Peyer's patch (tissue), 4 donors: ENCODE data around the gene TPSG1. TPM values are rescaled to one million over a fixed set of nuclear protein-coding genes. Genes with fewer than 3 reads are reported as not detected.
"Not testable (repeated sequence)": the region's sequence is repeated elsewhere in the genome, so short reads cannot be mapped to it uniquely, and the experiment has no call there.

Experiments used
- DNase-seq, 3 donors: peaks; one replicate each; pipeline ENCODE4 v3.0.0-alpha.2; 2017 to 2019
- H3K27ac ChIP-seq, 4 donors: fragments of 200-600 bp; sonication (generic); one replicate each; pipeline ENCODE4 v1.5.1; 2016 to 2019
- H3K27me3 ChIP-seq, 2 donors: fragments of 200-600 bp; sonication (generic); one replicate each; pipeline ENCODE4 v1.5.1; 2019
- H3K36me3 ChIP-seq, 3 donors: fragments of 200-600 bp; sonication (generic); one replicate each; pipeline ENCODE4 v1.5.1; 2016 to 2019
- H3K4me1 ChIP-seq, 4 donors: fragments of 200-600 bp; sonication (generic); one replicate each; pipeline ENCODE4 v1.5.1; 2016 to 2019
- H3K4me3 ChIP-seq, 4 donors: fragments of 200-600 bp; sonication (generic); 1 replicate in 3 of 4; 2 replicates in 1 of 4; pipeline ENCODE4 v1.5.1; 2016 to 2019; ENCODE audit warnings: mild to moderate bottlenecking in 1 of 4
- H3K9me3 ChIP-seq, 4 donors: fragments of 200-600 bp; sonication (generic); one replicate each; pipeline ENCODE4 v1.5.1; 2016 to 2019; ENCODE audit warnings: mild to moderate bottlenecking in 1 of 4
- CTCF ChIP-seq, 6 experiments: fragments of 450-650 bp in 4 of 6; fragments of 200-600 bp in 2 of 6; sonication (generic) in 1 of 6; IDR thresholded peaks; one replicate each; pipeline ENCODE4 v1.5.1; 2017 to 2019; ENCODE audit warnings: antibody characterized with exemption in 6 of 6, mild to moderate bottlenecking in 3 of 6, moderate library complexity in 1 of 6
- POLR2A ChIP-seq, 2 donors: fragments of 450-650 bp; IDR thresholded peaks; one replicate each; pipeline ENCODE4 v1.5.1; 2017; ENCODE audit warnings: antibody characterized with exemption in 2 of 2, mild to moderate bottlenecking in 2 of 2, moderate library complexity in 2 of 2
- total RNA-seq, 4 donors: library from RNA; depleted of rRNA; stranded (reverse); fragments of >200 nt; gene quantifications; one replicate each; pipeline ENCODE4 v1.1.0, GENCODE V29; 2016

The TPSG1 gene
- total RNA-seq, 4 donors from 2014 or later, result 16.4 to 44.6 (median 29.5) TPM

GRCh38 chr16:1245452-1246020, 20.5 kb upstream of the TPSG1 start:
- no peak for DNase-seq
- Histone ChIP-seq H3K4me1 (no peaks in the 10 kb centered on the region), H3K27me3 (no peaks in the 10 kb centered on the region), H3K9me3 (no peaks in the 10 kb centered on the region), H3K36me3 (no peaks in the 10 kb centered on the region), H3K27ac (no peak overlapping the region), H3K4me3 (no peak overlapping the region)
- TF ChIP-seq CTCF (IDR thresholded peaks at IDR 0.05) (no peak), POLR2A (IDR thresholded peaks at IDR 0.05) (no peak)

DNA sequence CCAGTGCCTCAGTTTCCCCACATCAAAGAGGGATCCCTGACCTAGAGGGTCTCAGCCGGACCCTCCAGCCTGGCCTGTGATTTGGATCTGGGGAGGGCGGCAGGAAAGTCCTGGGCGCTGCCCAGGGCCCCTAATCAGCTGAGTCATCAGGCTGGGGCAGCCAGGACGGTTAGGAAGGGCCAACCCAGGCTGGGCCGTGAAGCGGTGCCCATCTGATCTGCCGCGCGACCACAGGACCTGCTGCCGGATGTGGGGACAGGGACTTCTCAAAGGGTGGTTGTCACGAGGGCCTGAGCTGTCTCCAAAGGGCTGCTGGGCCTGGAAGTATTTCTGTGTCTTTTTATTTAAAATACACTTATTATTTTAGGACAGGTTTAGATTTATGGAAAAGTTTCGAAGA, 19.8 kb upstream of the TPSG1 start:
- Histone ChIP-seq H3K4me1 (no peaks in the 10 kb centered on the region), H3K27me3 (no peaks in the 10 kb centered on the region), H3K9me3 (no peaks in the 10 kb centered on the region), H3K27ac (no peak overlapping the region), H3K36me3 (no peaks in the 10 kb centered on the region), H3K4me3 (no peak overlapping the region)
- DNase-seq, result peak in 1 of 3 donors; percentile 28
- TF ChIP-seq CTCF (IDR thresholded peaks at IDR 0.05) (no peak), POLR2A (IDR thresholded peaks at IDR 0.05) (no peak)

DNA sequence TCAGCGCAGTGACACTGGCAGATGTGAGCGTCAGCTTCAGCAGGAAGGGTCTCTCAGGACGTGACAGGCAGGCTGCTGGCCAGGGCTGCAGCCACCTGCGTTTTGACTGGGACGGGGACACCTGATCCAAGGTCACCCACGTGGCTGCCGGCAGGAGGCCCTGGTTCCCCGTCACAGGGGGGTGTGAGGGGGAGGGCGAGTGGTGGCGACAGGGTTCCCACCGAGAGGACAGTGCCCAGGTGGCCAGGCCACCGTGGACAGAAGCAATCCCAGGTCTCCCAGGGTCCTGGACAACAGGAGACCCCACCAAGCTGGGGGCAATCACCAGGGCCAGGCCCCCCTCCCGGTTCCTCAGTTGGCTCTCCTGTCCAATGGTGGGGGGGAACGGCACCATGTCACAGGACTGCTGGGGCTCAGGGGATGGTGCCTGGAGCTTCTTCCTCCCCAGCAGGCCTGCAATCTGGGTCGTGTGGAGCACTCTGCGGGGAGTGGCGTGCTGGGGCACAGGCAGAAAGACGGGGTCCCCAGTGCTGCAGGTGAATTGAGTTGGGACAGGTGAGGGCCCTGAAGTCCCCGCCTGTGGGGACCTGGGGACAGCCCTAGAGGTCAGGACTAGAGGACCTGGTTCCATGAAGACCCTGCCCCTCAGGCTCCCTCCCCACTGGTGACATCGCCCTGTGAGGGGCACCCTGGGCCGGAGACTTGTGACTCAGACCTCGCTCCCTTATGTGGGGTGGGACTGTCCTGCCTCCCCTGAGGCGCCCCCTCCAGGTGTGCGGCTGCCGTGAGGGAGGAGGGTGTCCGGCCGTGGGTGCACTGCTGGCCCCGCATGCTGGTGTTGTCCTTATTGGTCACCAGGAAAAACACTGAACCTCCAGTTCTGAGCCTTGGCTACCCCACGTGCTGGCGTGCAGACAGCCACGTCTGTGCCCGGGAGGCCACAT, 19.1 kb upstream of the TPSG1 start:
- DNase-seq, H3K9me3 ChIP-seq, H3K36me3 ChIP-seq, H3K4me3 ChIP-seq, H3K4me1 ChIP-seq, H3K27me3 ChIP-seq, H3K27ac ChIP-seq: not testable (repeated sequence)

GRCh38 chr16:1243363-1243762, 18.3 kb upstream of the TPSG1 start:
- not testable (repeated sequence) for H3K36me3 ChIP-seq, H3K27ac ChIP-seq, H3K4me1 ChIP-seq, DNase-seq, H3K4me3 ChIP-seq, H3K27me3 ChIP-seq, H3K9me3 ChIP-seq

- H3K27me3 ChIP-seq, H3K4me3 ChIP-seq, DNase-seq, H3K36me3 ChIP-seq, H3K4me1 ChIP-seq, H3K9me3 ChIP-seq, H3K27ac ChIP-seq: not testable (repeated sequence)
Observed at GRCh38 chr16:1241081-1241480, 16.0 kb upstream of the TPSG1 start.

- not testable (repeated sequence) for H3K36me3 ChIP-seq, H3K27me3 ChIP-seq, H3K4me3 ChIP-seq, H3K27ac ChIP-seq, H3K9me3 ChIP-seq, H3K4me1 ChIP-seq, DNase-seq
Observed at GRCh38 chr16:1240436-1240835, 15.4 kb upstream of the TPSG1 start, which contains the start of gene TPSAB1. Gene TPSAB1, plus strand, starts transcription at chr16:1240705. Its CDS starts 234 bp downstream, at chr16:1240939.

- DNase-seq, H3K27ac ChIP-seq, H3K4me3 ChIP-seq, H3K27me3 ChIP-seq, H3K36me3 ChIP-seq, H3K9me3 ChIP-seq, H3K4me1 ChIP-seq: not testable (repeated sequence)
Observed at GRCh38 chr16:1239575-1239974, 14.5 kb upstream of the TPSG1 start.

- not testable (repeated sequence) for H3K4me1 ChIP-seq, H3K9me3 ChIP-seq, H3K36me3 ChIP-seq, H3K27me3 ChIP-seq, DNase-seq, H3K27ac ChIP-seq, H3K4me3 ChIP-seq
Observed at GRCh38 chr16:1238909-1239308, 13.8 kb upstream of the TPSG1 start.

GRCh38 chr16:1237990-1238389, 12.9 kb upstream of the TPSG1 start:
- DNase-seq, result no peak
- H3K9me3 ChIP-seq, result no peaks in the 10 kb centered on the region
- H3K4me3 ChIP-seq, result no peak overlapping the region
- H3K4me1 ChIP-seq, result no peaks in the 10 kb centered on the region
- no peaks in the 10 kb centered on the region for H3K27me3 ChIP-seq
- H3K27ac ChIP-seq, result no peak overlapping the region
- no peaks in the 10 kb centered on the region for H3K36me3 ChIP-seq
- TF ChIP-seq POLR2A (IDR thresholded peaks at IDR 0.05) (no peak), CTCF (IDR thresholded peaks at IDR 0.05) (no peak)

DNA sequence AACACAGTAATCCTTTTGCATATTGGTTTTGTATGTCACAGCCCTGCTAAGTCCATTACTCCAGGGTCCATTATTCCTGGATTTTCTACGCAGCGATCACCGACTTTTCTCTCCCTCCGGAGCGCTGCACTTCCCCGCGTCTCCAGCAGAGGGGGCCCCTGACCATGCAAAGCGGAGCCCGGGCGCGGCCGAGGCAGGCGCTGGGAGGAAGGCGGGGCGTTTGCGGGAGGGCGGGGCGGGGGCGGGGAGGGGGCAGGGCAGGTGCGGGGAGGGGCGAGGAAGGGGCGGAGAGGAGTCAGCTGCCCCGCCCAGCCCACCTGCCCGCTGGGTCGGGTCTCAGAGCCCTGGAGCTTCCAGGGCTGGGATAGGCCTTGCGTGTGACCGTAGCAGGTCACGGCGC, 11.6 kb upstream of the TPSG1 start:
- H3K9me3 ChIP-seq, result not testable (repeated sequence)

GRCh38 chr16:1232049-1232748, 7.1 kb upstream of the TPSG1 start:
- not testable (repeated sequence) for H3K27ac ChIP-seq, H3K36me3 ChIP-seq, DNase-seq, H3K4me3 ChIP-seq, H3K4me1 ChIP-seq, H3K27me3 ChIP-seq, H3K9me3 ChIP-seq

More for the DNA sequence above, 11.6 kb upstream of the TPSG1 start:
- H3K4me3 ChIP-seq, H3K4me1 ChIP-seq, DNase-seq, H3K27me3 ChIP-seq, H3K27ac ChIP-seq, H3K36me3 ChIP-seq: not testable (repeated sequence)
